ENCODE measurements around the gene SLC25A18. TPM values are rescaled to one million over a fixed set of nuclear protein-coding genes. Genes with fewer than 3 reads are reported as not detected.
"Not testable (repeated sequence)": the region's sequence is repeated elsewhere in the genome, so short reads cannot be mapped to it uniquely, and the experiment has no call there.

Gene SLC25A18, protein sequence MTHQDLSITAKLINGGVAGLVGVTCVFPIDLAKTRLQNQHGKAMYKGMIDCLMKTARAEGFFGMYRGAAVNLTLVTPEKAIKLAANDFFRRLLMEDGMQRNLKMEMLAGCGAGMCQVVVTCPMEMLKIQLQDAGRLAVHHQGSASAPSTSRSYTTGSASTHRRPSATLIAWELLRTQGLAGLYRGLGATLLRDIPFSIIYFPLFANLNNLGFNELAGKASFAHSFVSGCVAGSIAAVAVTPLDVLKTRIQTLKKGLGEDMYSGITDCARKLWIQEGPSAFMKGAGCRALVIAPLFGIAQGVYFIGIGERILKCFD
- under 1 TPM in 2 of 4 donors, not detected in 2; 0.23 to 0.76 TPM for total RNA-seq

DNA sequence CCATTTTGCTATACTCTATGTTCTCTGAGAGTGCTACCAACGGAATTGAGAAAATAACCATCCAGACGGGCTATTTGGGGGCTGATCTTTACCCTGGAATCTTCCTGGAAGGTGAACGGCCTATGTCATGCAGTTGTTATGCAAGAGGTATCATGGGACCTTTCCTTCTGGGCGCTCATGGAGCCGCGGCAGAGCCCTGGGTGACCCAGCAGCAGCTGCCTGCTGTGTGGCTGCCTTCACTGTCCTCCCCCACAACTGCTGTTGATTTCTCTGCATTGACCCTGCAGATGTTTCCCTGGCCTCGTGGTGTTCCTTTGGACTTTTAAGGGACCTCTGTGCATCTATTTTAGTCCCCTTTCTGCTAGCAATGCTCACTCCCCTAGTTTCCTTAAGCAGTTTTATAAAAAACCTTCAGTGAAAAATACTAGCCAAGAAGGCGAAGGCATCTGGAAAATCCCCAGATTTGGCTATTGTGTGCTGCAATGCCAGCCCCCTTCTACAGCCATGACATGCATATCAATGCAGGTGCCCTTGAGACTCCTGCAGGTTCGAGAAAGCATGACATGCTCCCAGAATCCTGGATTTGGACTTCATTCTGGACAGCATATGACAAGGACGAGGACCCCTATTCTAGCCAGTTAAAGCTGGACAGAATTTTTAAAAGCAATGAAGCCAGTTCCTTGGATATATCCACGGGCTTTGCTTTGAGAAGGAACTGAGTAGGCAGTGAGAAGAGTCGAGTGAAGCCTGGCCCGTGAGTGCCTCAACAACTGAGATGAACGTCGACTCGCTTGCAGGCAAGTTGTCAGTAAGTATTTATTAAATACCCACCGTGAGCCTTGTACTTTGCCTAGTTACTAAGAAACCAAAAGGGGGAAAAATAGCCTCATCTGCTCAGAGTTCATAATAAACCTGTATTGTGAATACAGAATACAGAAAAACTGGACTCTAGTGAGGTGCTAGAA is at the start of gene SLC25A18:
Gene SLC25A18 (plus strand): TSS at position 593 of the 965 bp plus-strand sequence. CDS start 16,447 bp downstream, outside the sequence.
- Histone ChIP-seq H3K4me3 (no peak within 1 kb of the TSS), H3K36me3 (no peaks in the 10 kb centered on the region), H3K27ac (peak within 1 kb of the TSS; percentile 5 to 70 (median 51)), H3K4me1 (peaks cover 0 to 8% (median 0%) of the 10 kb centered on the region in 3 donors), H3K9me3 (no peaks in the 10 kb centered on the region), H3K27me3 (peaks cover 0 to 46% (median 0%) of the 10 kb centered on the region in 4 donors)
- no peak for DNase-seq
- WGBS, 2 donors: 55 to 68% methylated on average over 12 to 17 of the region's 17 CpGs
- TF ChIP-seq, protein P1, sequence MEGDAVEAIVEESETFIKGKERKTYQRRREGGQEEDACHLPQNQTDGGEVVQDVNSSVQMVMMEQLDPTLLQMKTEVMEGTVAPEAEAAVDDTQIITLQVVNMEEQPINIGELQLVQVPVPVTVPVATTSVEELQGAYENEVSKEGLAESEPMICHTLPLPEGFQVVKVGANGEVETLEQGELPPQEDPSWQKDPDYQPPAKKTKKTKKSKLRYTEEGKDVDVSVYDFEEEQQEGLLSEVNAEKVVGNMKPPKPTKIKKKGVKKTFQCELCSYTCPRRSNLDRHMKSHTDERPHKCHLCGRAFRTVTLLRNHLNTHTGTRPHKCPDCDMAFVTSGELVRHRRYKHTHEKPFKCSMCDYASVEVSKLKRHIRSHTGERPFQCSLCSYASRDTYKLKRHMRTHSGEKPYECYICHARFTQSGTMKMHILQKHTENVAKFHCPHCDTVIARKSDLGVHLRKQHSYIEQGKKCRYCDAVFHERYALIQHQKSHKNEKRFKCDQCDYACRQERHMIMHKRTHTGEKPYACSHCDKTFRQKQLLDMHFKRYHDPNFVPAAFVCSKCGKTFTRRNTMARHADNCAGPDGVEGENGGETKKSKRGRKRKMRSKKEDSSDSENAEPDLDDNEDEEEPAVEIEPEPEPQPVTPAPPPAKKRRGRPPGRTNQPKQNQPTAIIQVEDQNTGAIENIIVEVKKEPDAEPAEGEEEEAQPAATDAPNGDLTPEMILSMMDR (IDR thresholded peaks at IDR 0.05): no peak
- no peak for TF ChIP-seq POLR2A (IDR thresholded peaks at IDR 0.05)
- intact Hi-C loops (cut with DNase I): no loop called here

DNA sequence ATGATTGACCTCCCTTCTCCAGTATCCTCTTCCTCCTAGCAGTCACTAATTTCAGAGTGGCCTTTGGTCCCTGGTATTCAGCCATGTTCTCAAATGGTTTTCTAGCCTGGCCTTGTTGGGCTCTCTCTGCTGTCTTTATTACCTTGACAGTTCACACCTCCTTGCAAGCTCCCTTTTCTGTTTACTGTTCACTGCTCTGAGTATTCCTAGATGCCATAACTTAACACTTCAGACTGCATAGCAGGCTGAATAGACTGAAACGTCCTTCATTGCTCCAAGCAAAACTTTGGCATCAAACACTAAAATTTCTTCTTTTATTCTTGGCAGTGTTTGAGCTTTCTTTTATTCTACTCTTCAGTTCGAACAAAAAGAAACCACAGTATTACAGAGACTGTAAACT is 49.7 kb upstream of the SLC25A18 start:
- no peak overlapping the region for H3K27ac ChIP-seq
- no peaks in the 10 kb centered on the region for H3K9me3 ChIP-seq
- no peak for TF ChIP-seq POLR2A (IDR thresholded peaks at IDR 0.05)
- TF ChIP-seq, protein P1 (IDR thresholded peaks at IDR 0.05): no peak
- no peak for DNase-seq
- no peaks in the 10 kb centered on the region for H3K36me3 ChIP-seq
- intact Hi-C loops (cut with DNase I): no loop called here
- 12 to 30% methylated on average over 2 of the region's 2 CpGs for WGBS, 2 donors
- H3K4me1 ChIP-seq: no peaks in the 10 kb centered on the region
- peaks cover 0 to 7% (median 0%) of the 10 kb centered on the region in 4 donors for H3K27me3 ChIP-seq
- H3K4me3 ChIP-seq: no peak overlapping the region

DNA sequence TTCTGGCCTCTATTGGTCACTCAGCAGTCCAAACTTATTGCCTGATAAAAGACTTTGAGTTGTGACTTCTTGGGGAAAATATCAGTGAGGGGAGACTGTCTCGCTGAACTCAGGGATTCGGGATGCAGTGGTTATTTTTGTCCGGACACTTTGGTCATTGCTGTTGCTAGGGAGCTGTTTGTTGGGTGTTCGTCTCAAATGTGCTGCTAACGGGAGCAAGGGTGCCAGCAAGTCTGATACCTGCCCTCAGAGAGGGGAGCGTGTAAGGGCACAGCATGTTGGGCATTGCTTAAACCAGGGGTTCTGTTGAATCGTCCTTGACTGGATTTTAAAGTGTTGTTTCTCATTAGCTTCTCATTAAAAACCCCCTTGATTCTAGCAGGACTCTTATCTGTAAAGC is 49.2 kb upstream of the SLC25A18 start:
- H3K9me3 ChIP-seq: no peaks in the 10 kb centered on the region
- TF ChIP-seq, protein P1 (IDR thresholded peaks at IDR 0.05): no peak
- no peak for TF ChIP-seq POLR2A (IDR thresholded peaks at IDR 0.05)
- intact Hi-C loops (cut with DNase I): no loop called here
- H3K27ac ChIP-seq: no peak overlapping the region
- no peaks in the 10 kb centered on the region for H3K4me1 ChIP-seq
- H3K27me3 ChIP-seq: peaks cover 0 to 2% (median 0%) of the 10 kb centered on the region in 4 donors
- 59 to 60% methylated on average over 4 to 7 of the region's 7 CpGs for WGBS, 2 donors
- no peak overlapping the region for H3K4me3 ChIP-seq
- H3K36me3 ChIP-seq: no peaks in the 10 kb centered on the region
- no peak for DNase-seq

DNA sequence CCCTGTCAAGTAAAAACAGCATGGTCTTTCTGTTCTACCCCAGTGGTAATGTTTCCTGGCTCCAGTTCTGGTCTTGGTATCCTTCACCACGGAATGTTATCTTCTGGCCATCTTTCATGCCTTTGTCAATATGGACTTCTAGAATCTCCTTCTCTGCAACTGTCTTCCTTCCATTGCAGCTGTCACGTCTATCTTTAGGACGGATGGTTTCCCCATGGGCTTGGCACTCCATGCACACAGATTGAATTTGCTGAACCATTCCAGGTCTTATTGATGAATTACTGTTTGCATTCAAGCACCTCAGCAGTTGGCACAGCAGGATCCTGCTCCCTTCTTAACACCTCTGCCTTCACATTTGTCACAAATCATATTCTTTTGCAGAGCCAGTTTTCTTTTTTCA is 44.9 kb upstream of the SLC25A18 start:
- intact Hi-C loops (cut with DNase I): no loop called here
- no peak overlapping the region for H3K4me3 ChIP-seq
- 44 to 55% methylated on average over 3 of the region's 3 CpGs for WGBS, 2 donors
- no peaks in the 10 kb centered on the region for H3K36me3 ChIP-seq
- H3K4me1 ChIP-seq: no peaks in the 10 kb centered on the region
- DNase-seq: no peak
- TF ChIP-seq, protein P1 (IDR thresholded peaks at IDR 0.05): no peak
- TF ChIP-seq POLR2A (IDR thresholded peaks at IDR 0.05): no peak
- H3K27me3 ChIP-seq: no peaks in the 10 kb centered on the region
- no peaks in the 10 kb centered on the region for H3K9me3 ChIP-seq
- H3K27ac ChIP-seq: no peak overlapping the region

DNA sequence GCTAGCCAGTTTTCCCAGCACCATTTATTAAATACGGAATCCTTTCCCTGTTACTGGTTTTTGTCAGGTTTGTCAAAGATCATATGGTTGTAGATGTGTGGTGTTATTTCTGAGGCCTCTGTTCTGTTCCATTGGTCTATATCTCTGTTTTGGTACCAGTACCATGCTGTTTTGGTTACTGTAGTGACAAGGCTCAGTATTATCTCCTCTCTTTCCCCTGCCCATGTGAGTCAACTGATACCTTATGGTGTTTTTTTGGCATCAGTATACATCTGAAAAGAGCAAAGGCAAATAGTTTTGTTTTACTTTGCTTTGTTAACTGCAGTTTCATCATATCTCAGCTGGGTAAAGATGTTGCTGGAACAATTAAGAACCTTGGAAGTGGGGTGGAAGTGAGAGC is 41.3 kb upstream of the SLC25A18 start:
- WGBS, 2 donors: 100% methylated on average over 1 of the region's 1 CpG

More for the DNA sequence above, 41.3 kb upstream of the SLC25A18 start:
- H3K4me3 ChIP-seq; H3K27ac ChIP-seq; H3K4me1 ChIP-seq; H3K9me3 ChIP-seq; intact Hi-C loops (cut with DNase I); H3K36me3 ChIP-seq; H3K27me3 ChIP-seq; DNase-seq: not testable (repeated sequence)

Data from esophagus squamous epithelium (tissue), 5 donors.